Adipocyte (in vitro differentiated cells): ENCODE data around the gene C12orf57.
A peak's percentile ranks its signal among the peaks of the same experiment; 100 is the strongest.

Source experiments
- DNase-seq: peaks from one replicate; pipeline ENCODE4 v3.0.0-alpha.2; 2015; ENCODE audit warnings: low read depth
- H3K27me3 ChIP-seq: replicated peaks from 2 replicates; pipeline ENCODE4 v1.7.0; 2013; ENCODE audit warnings: mild to moderate bottlenecking, low read length, moderate library complexity; ENCODE audit not compliant: control insufficient read depth, insufficient read depth
- H3K36me3 ChIP-seq: 2 replicates; pipeline ENCODE4 v1.7.0; 2013; ENCODE audit warnings: low read length, mild to moderate bottlenecking, moderate library complexity; ENCODE audit not compliant: control insufficient read depth, insufficient read depth, severe bottlenecking
- H3K4me1 ChIP-seq: 2 replicates; pipeline ENCODE4 v1.7.0; 2013; ENCODE audit warnings: mild to moderate bottlenecking, low read length, moderate library complexity; ENCODE audit not compliant: control insufficient read depth, insufficient read depth
- H3K4me3 ChIP-seq: 2 replicates; pipeline ENCODE4 v1.7.0; 2013; ENCODE audit warnings: mild to moderate bottlenecking, low read length, moderate library complexity
- H3K9ac ChIP-seq: 2 replicates; pipeline ENCODE4 v1.7.0; 2013; ENCODE audit warnings: mild to moderate bottlenecking, low read length, moderate library complexity
- H3K9me3 ChIP-seq: 2 replicates; pipeline ENCODE4 v1.7.0; 2013; ENCODE audit warnings: mild to moderate bottlenecking, low read length, moderate library complexity; ENCODE audit not compliant: control insufficient read depth

C12orf57 gene

DNA sequence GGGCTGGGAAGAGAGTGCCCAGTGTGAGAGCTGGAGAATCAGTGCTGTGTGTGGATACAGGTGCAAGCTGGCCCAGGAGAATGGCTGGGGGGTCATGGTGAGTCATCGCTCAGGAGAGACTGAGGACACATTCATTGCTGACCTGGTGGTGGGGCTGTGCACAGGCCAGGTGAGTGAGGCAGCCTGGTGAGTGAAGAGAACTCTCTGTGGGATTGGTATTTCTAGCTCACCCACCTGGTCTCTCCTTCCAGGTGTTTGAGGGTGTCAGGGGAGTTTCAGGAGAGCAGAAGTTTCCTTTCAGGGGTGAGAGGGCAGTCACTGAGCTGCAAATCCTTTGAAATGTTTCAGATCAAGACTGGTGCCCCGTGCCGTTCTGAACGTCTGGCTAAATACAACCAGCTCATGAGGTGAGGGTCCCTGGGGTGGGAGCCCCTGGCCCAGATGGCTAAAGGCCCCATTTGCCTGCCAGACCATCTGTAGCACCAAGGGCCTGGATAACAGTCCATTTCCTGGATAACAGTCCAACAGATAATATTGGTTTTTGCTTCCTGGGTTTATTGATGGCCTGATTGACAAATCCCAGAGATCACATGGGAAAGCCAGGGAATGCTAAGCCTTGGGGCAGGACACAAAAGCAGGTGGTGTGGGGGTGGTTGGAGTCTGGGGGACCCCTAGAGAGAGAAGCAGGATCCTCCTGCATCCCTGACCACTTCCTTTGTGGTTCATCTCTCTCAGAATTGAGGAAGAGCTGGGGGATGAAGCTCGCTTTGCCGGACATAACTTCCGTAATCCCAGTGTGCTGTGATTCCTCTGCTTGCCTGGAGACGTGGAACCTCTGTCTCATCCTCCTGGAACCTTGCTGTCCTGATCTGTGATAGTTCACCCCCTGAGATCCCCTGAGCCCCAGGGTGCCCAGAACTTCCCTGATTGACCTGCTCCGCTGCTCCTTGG lies 21.6 kb upstream of the C12orf57 start:
- H3K27me3 ChIP-seq, result no peaks in the 10 kb centered on the region
- H3K9ac ChIP-seq, result peak overlapping the region; percentile 21
- no peaks in the 10 kb centered on the region for H3K9me3 ChIP-seq
- no peak overlapping the region for H3K4me3 ChIP-seq
- H3K4me1 ChIP-seq, result peaks cover 30% of the 10 kb centered on the region
- no peaks in the 10 kb centered on the region for H3K36me3 ChIP-seq
- no peak for DNase-seq

DNA sequence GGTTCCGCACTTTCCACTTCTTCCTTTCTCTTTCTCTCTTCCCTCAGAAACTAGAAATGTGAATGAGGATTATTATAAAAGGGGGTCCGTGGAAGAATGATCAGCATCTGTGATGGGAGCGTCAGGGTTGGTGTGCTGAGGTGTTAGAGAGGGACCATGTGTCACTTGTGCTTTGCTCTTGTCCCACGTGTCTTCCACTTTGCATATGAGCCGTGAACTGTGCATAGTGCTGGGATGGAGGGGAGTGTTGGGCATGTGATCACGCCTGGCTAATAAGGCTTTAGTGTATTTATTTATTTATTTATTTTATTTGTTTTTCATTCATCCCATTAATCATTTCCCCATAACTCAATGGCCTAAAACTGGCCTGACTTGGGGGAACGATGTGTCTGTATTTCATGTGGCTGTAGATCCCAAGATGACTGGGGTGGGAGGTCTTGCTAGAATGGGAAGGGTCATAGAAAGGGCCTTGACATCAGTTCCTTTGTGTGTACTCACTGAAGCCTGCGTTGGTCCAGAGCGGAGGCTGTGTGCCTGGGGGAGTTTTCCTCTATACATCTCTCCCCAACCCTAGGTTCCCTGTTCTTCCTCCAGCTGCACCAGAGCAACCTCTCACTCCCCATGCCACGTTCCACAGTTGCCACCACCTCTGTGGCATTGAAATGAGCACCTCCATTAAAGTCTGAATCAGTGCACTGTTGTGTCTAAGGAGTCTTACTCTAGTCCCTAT lies 20.7 kb upstream of the C12orf57 start:
- no peak for DNase-seq
- Histone ChIP-seq H3K4me1 (peaks cover 30% of the 10 kb centered on the region), H3K36me3 (no peaks in the 10 kb centered on the region), H3K9ac (peak overlapping the region; percentile 21), H3K4me3 (no peak overlapping the region), H3K9me3 (no peaks in the 10 kb centered on the region), H3K27me3 (no peaks in the 10 kb centered on the region)

DNA sequence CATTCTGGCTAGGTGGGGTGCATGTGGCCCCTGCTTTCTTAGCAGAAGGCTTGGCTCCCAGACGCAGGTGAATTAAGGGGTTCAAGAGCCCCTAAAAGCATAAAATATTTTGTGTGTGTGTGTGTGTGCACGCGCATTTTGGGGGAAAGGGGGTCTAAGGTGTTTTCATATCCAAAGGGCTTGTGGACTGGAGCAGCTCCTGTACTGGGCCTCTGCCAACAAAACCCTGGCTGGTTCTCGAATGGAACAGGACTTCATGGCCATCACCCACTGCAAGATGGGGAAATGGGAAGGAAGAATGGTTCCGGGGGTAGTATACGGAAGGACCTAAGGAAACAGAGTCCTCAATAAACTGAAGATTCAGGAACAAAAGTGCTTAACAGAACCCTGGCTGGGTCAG lies 20.0 kb upstream of the C12orf57 start:
- H3K27me3 ChIP-seq, result no peaks in the 10 kb centered on the region
- H3K4me1 ChIP-seq, result peaks cover 30% of the 10 kb centered on the region
- peak overlapping the region; percentile 80 for H3K9ac ChIP-seq
- no peaks in the 10 kb centered on the region for H3K36me3 ChIP-seq
- no peak for DNase-seq
- no peak overlapping the region for H3K4me3 ChIP-seq
- H3K9me3 ChIP-seq, result no peaks in the 10 kb centered on the region

DNA sequence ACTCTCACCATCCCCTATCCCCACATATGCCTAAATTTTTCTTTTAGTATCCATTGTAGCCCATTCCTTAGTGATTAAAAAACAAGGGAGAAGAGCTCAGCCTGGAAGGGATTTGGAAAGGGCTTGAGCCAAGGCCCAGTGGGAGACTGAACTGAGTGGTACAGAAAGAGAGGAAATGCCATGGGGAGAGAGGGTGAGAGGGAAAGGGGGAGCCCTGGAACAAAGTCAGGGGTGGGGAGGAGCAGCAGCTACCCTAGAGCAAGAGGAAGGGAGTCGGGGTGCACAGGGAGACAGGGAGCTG lies 18.6 kb upstream of the C12orf57 start:
- no peak for DNase-seq
- Histone ChIP-seq H3K27me3 (no peaks in the 10 kb centered on the region), H3K4me1 (peaks cover 39% of the 10 kb centered on the region), H3K9me3 (no peaks in the 10 kb centered on the region), H3K36me3 (peaks cover 2% of the 10 kb centered on the region), H3K4me3 (peak overlapping the region; percentile 80), H3K9ac (peak overlapping the region; percentile 80)

DNA sequence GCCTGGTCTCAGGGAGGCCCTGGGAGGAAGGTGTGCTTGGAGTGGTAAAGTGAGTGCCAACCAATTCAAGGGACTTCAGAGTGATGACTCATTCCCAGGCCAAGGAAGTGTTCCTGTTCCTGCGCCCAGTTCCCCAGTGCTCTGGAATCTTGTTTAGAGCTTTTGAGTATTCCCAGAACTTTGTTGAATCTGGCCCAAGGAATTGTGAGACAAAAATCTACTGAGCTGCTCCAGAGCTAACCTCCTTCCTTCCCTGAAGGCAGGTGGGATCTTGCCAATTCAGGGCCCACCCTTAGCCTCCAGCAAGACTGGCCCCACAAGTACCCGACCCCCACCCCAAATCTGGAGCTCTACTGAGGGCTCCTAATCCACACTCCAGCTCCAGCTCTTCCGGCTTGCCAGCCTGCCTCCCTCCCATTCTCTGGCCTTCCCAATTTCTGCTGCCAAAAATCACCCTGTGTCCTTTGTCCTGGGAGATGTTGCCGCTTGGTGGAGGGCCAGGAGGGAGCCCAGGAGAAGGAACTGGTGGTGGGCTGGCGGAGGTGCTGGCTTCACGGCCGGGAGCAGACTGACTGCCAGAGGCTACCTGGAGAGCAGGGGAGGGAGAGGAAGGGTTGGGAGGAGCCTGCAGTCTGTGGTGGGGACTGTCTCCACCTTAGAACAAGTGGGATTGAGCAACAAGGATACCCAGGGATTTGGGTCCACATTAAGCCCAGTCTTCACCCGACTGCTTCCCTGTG lies 18.1 kb upstream of the C12orf57 start:
- DNase-seq, result peak; percentile 84
- peak overlapping the region; percentile 80 for H3K9ac ChIP-seq
- no peaks in the 10 kb centered on the region for H3K9me3 ChIP-seq
- H3K27me3 ChIP-seq, result no peaks in the 10 kb centered on the region
- H3K4me3 ChIP-seq, result peak overlapping the region; percentile 80
- peaks cover 41% of the 10 kb centered on the region for H3K4me1 ChIP-seq
- H3K36me3 ChIP-seq, result peaks cover 2% of the 10 kb centered on the region

DNA sequence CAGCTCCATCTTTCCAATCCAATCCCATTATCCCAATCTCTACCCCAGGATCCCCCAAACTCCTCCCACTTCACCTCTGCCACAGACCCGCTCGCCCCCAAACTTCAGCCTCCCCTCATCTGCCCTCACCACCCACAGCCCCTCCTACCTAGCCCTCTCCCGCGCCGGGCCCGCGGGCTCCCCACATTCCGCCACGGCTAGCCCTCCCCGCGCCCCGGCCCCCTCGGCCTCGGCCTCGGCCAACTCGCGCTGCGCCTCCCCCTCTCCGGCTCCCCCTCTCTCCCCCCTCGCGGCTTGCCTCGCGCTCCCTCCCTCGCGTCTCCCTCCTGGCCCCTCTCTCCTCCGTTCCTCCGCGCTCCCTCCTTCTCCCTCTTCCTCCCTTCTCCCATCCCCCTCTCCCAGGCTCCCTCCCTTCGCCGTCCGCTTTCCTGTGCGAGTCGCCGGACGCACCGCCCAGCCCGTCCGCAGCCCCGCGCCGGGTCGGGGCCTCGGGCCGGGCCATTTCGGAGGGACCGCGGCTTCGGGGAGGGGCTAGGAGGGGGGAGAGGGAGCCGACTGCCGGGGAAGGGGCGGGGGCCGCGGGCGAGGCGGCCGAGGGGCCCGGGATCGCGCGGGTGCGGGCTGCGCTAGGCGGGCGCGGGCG lies 16.3 kb upstream of the C12orf57 start, which contains the start of gene ATN1:
Gene ATN1, plus strand, starts transcription at position 581 of the 643 bp plus-strand sequence. CDS start 6,043 bp downstream, outside the sequence.
- peaks cover 52% of the 10 kb centered on the region for H3K4me1 ChIP-seq

DNA sequence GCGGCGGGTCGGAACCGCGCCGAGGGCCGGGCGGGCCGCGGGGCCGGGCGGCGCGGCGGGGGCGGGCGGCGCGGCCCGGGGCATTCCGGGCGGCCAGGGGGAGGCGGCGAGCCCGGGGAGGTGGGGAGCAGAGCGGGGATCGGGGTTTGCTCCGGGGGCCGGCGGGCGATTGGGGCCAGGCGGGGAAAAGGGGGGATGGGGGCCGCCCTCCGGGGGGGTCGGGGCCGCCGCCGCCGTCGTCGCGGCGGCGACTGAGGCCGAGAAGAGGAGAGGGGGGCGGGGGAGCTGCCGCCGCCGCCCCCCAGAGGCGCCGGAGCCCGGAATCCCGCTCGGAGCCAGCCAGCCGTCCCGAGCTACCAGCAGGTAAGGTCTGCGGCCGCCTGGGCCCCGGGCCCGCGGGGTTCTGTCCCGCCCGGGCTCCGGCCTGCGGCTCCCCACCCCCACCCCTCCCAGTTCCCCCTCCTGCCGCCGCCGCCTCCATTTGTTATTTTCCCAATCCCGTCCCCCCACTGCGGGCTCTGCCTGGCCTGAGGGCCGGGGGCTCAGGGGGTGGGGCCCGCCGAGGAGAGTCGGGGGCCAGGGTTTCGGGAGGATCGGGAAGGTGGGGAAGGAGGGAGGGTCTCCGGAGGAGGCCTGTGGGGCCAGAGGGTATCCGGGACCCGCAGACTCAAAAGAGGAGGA lies 15.7 kb upstream of the C12orf57 start:
- H3K4me1 ChIP-seq, result peaks cover 52% of the 10 kb centered on the region
- H3K36me3 ChIP-seq, result peaks cover 11% of the 10 kb centered on the region
- no peaks in the 10 kb centered on the region for H3K27me3 ChIP-seq
- peak overlapping the region; percentile 95 for H3K9ac ChIP-seq
- no peaks in the 10 kb centered on the region for H3K9me3 ChIP-seq
- peak; percentile 52 for DNase-seq
- peak overlapping the region; percentile 96 for H3K4me3 ChIP-seq

More for the DNA sequence above, 16.3 kb upstream of the C12orf57 start, which contains the start of gene ATN1:
- DNase-seq, result peak; percentile 94
- no peaks in the 10 kb centered on the region for H3K9me3 ChIP-seq
- peaks cover 8% of the 10 kb centered on the region for H3K36me3 ChIP-seq
- peak within 1 kb of the TSS; percentile 95 for H3K9ac ChIP-seq
- no peaks in the 10 kb centered on the region for H3K27me3 ChIP-seq
- peak within 1 kb of the TSS; percentile 96 for H3K4me3 ChIP-seq

DNA sequence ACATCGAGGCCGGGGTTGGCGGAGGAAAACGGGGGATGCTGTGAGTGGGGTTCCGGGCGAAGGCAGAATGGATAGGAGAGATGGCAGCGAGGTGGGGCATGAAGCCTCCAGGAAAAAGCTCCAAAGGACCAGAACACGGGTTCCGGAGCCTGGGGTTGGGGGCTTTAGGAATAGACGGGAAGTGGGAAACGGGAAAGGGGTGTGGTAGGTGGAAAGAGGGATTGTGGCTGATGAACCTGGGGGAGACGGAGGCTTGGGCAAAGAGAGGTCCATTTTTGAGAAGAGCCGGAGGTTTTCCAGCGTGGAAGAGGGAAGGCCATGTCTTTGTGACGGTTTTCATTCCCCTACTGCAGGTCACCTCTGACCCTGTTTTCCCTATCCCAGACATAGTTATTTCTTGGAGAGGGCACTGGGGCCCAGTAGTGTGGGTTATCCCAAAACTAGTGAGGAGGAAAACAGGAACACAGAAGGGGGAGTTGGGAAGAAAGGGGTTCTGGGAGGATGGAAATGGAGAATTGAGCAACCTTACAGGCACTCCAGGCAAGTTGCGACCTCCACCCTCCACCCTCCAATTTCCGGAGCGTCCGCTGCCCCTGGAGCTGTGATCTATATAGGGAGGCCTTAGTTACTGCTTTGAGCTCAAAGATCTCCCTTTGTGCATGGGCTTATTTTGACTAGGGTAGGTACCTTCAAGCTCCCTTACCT lies 15.0 kb upstream of the C12orf57 start:
- H3K9ac ChIP-seq, result peak overlapping the region; percentile 95
- no peaks in the 10 kb centered on the region for H3K27me3 ChIP-seq
- H3K4me3 ChIP-seq, result peak overlapping the region; percentile 96
- peak; percentile 44 for DNase-seq
- peaks cover 18% of the 10 kb centered on the region for H3K36me3 ChIP-seq
- H3K4me1 ChIP-seq, result peaks cover 59% of the 10 kb centered on the region
- H3K9me3 ChIP-seq, result no peaks in the 10 kb centered on the region

DNA sequence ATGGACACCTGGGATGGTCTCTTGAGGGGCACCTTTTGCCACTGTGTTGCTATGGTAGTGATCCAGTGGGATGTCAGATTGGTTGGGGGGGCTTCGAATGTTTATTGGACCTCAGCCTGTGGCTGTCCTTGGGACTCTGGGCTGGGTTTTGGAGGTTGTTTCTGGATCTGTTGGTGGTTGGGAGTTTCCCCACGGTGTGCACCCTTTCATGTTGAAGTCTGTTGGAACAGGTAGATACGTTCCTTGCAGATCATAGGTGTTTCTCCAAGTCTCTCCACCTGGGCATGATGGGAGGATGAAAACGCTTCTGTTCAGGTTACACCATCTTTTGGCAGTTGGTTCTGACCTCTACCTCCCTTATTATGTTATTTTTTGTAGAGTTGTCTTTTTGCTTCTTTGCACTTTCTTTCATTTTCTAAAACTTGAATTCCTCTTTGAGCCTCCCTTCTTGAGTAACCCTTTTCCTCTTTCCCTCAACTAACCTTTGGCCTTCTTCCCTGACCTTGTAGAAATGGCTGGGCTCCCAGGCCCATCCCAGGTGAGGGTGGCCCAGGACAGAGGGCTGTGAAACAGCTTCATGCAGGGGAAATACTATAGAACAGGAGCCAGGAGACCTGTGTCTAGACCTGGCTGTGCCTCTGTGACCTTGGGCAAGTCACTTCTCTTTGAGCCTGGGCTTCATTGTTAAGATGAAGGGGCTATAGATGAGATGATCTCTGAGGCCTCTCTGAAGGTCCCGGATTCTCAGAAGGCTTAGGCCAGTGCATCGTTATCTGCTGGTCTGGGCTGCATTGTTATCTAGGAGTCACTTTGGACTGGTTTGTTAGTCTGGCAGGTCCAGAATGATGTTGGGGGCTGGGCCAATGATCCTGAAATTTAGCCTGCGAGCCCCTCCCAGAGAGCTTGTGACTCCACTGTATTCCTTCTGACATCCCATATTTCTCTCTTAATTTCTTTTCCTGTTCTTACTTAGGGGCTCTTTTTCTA lies 14.1 kb upstream of the C12orf57 start:
- Histone ChIP-seq H3K4me1 (peaks cover 63% of the 10 kb centered on the region), H3K27me3 (no peaks in the 10 kb centered on the region), H3K4me3 (peak overlapping the region; percentile 96), H3K9ac (peak overlapping the region; percentile 95), H3K9me3 (no peaks in the 10 kb centered on the region), H3K36me3 (peaks cover 27% of the 10 kb centered on the region)
- DNase-seq, result no peak
